Measurements from ENCODE around the gene ATP11A.

ATP11A gene

GRCh38 chr13:112711528-112712265 is 21.9 kb downstream of the ATP11A start:
- DNase-seq: no peak

- DNase-seq: no peak
Measured at GRCh38 chr13:112712451-112713207, 22.8 kb downstream of the ATP11A start.

- DNase-seq: no peak
Measured at GRCh38 chr13:112713517-112714253, 23.8 kb downstream of the ATP11A start.

GRCh38 chr13:112714376-112715174 is 24.7 kb downstream of the ATP11A start:
- no peak for DNase-seq

GRCh38 chr13:112715210-112715609 is 25.4 kb downstream of the ATP11A start:
- DNase-seq: no peak

GRCh38 chr13:112715715-112716460 is 26.1 kb downstream of the ATP11A start:
- DNase-seq: no peak

- no peak for DNase-seq
Measured at GRCh38 chr13:112716461-112716820, 26.6 kb downstream of the ATP11A start.

- no peak for DNase-seq
Measured at GRCh38 chr13:112716841-112717520, 27.1 kb downstream of the ATP11A start.

- DNase-seq: no peak
Measured at GRCh38 chr13:112718318-112718717, 28.5 kb downstream of the ATP11A start.

GRCh38 chr13:112719016-112719415 is 29.2 kb downstream of the ATP11A start:
- no peak for DNase-seq

GRCh38 chr13:112719556-112719955 is 29.7 kb downstream of the ATP11A start:
- DNase-seq: no peak

GRCh38 chr13:112720251-112720650 is 30.4 kb downstream of the ATP11A start:
- DNase-seq: no peak

- no peak for DNase-seq
Measured at GRCh38 chr13:112720814-112721197, 31.0 kb downstream of the ATP11A start.

GRCh38 chr13:112721198-112722104 is 31.6 kb downstream of the ATP11A start:
- no peak for DNase-seq

- DNase-seq: no peak
Measured at GRCh38 chr13:112722433-112723263, 32.8 kb downstream of the ATP11A start.

GRCh38 chr13:112723771-112724170 is 33.9 kb downstream of the ATP11A start:
- no peak for DNase-seq

- DNase-seq: no peak
Measured at GRCh38 chr13:112724788-112725345, 35.0 kb downstream of the ATP11A start.

- no peak for DNase-seq
Measured at GRCh38 chr13:112725346-112726015, 35.6 kb downstream of the ATP11A start.

Measured in CD4-positive, alpha-beta T cell treated with Interleukin-17A for 1 hour (primary cell).